ENCODE data around the gene CREB3L4.

The CREB3L4 gene

DNA sequence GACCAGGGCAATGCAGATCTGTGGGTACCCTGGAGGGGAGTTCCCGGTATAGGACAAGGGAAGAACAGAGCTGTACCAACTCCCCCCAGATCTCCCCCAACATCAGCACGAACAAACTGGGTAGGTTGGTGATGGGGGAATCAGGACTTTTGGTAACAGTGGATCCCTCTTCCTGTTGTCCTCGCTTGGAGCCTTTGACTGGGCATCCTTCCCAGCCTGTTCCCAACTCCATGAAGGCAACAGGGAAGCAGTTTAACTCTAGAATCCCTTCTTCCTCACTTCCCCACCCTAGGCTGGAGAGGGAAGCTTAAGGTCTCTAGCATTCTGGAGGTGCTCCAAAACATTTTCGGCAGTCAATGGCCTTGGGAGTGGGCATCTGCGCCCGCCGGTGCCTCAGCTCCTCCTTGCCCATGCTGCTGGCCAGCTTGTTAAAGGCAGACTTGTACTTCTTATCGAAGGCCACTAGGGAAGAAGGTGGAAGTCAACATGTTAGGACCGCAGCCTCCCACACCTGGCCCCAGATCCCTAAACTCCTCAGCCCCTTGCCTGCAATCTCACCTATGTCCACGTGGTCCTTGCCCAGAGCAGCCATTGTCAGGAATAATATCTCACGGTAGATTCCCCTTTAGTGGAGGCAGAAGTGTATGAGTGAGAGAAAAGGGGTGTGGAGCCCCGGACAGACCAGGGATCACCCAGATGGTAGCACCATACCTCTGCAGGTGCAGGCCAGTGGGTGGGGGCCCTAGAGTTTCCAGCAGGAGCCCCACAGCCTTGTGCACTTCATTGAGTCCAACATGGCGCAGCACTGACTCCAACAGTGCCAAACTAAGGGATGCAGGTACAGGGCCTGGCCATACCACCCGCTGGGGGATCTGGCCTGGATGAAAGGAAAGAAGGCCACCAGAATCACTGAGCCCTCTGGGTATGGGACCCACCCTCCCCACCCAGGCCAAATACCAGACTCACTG is 37.4 kb upstream of the CREB3L4 start:
- Histone ChIP-seq H3K9me3 (ENCODE audit: low read length) (no peaks in the 10 kb centered on the region), H3K27me3 (ENCODE audit: insufficient read depth, low read length) (no peaks in the 10 kb centered on the region), H3K4me1 (ENCODE audit: insufficient read depth, low read length) (peaks cover 4% of the 10 kb centered on the region), H2AFZ (ENCODE audit: low read depth, low read length) (no peak overlapping the region), H3K36me3 (ENCODE audit: insufficient read depth, low read length) (peaks cover 45% of the 10 kb centered on the region), H3K4me3 (ENCODE audit: low read length) (no peak overlapping the region)

DNA sequence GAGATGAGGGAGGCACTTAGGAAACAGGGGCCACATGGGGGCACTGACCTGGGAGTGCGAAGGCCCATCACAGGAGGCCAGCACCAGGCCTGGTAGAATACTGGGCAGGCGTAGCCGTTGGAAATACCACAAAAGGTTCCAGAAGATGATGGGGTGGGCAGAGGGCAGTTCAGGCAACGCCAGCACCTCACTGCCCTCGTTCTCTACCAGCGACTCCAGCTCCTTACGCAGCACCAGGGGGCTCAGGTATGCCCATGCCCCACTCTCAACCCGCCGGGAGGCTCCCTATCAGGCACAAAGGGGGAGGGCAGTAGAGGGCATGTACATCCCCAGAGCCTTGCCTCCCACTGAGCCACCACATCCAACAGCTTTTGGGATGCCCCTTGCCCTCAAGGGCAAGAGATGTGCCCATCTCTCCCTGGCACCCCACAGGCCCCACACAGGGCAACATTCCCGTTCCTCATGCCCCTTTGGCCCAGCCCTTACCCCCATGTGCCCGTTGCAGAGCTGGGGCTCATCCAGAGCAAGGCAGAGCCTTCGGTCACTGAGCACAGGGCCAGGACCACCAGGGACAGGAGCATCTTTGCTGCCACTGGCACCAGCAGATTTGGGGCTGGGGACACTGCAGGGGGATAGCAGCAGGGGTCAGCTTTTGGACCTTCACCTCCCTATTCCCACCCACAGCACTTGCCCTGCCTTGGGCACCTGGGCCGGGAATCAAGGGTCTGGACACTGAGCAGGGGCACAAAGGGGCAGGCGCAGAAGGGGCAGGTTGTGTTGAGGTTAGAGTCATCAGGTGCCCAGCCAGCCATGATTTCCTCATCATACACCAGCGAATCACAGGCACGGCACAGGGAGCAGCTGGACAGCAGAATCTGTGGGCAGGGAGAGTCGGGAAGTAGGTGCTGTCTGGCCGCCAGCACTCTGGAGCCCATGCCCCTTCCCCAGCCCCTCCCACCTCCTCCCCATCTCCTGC is 35.3 kb upstream of the CREB3L4 start:
- Histone ChIP-seq H3K36me3 (ENCODE audit: insufficient read depth, low read length) (peaks cover 64% of the 10 kb centered on the region), H2AFZ (ENCODE audit: low read depth, low read length) (no peak overlapping the region), H3K4me3 (ENCODE audit: low read length) (no peak overlapping the region)

DNA sequence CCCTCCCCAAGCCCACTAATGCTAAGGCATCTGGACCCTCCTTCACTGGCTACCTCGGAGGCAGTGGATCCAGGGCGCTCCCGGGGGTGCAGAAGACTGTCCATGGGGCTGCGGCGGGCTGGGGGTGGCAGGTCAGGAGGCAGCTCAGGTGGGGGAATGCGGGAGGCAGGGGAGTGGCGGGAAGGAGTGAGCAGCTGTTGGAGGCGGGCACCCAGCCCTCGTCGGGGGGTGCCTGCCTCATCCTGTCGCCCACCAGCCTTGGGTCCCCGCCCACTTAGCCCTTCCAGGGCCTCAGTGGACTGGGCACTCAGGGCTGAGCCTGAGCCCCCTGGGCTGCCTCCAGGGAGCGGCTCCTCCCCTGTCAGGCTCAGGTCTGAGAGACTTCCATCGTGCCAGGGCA is 34.3 kb upstream of the CREB3L4 start:
- H3K36me3 ChIP-seq (ENCODE audit: insufficient read depth, low read length): peaks cover 69% of the 10 kb centered on the region
- no peaks in the 10 kb centered on the region for H3K27me3 ChIP-seq (ENCODE audit: insufficient read depth, low read length)
- no peak overlapping the region for H2AFZ ChIP-seq (ENCODE audit: low read depth, low read length)
- H3K9me3 ChIP-seq (ENCODE audit: low read length): no peaks in the 10 kb centered on the region
- H3K4me3 ChIP-seq (ENCODE audit: low read length): no peak overlapping the region
- peaks cover 1% of the 10 kb centered on the region for H3K4me1 ChIP-seq (ENCODE audit: insufficient read depth, low read length)

More for the DNA sequence above, 35.3 kb upstream of the CREB3L4 start:
- no peaks in the 10 kb centered on the region for H3K9me3 ChIP-seq (ENCODE audit: low read length)
- no peaks in the 10 kb centered on the region for H3K27me3 ChIP-seq (ENCODE audit: insufficient read depth, low read length)
- H3K4me1 ChIP-seq (ENCODE audit: insufficient read depth, low read length): peaks cover 4% of the 10 kb centered on the region

DNA sequence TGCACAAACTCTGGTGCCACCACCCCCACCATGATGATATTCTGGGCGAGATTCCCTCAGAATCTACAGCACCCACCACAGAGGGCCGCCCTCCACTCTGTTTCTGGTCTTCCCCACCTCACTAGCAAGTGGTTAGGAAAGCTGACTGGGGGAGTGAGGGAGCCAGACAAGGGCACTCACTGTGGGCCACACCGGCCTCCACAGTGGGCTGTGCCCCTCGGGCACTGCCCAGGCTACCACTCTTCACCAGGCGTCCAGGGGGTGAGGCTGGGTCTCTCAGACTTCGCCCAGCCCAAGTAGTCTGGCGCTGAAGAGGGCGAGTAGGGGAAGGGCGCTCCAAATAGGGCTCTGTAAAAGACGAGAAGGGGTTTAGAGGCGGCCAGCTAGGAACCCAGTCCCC is 33.7 kb upstream of the CREB3L4 start:
- no peak overlapping the region for H2AFZ ChIP-seq (ENCODE audit: low read depth, low read length)
- no peaks in the 10 kb centered on the region for H3K27me3 ChIP-seq (ENCODE audit: insufficient read depth, low read length)
- H3K9me3 ChIP-seq (ENCODE audit: low read length): no peaks in the 10 kb centered on the region
- H3K4me3 ChIP-seq (ENCODE audit: low read length): no peak overlapping the region
- no peaks in the 10 kb centered on the region for H3K4me1 ChIP-seq (ENCODE audit: insufficient read depth, low read length)
- peaks cover 71% of the 10 kb centered on the region for H3K36me3 ChIP-seq (ENCODE audit: insufficient read depth, low read length)

DNA sequence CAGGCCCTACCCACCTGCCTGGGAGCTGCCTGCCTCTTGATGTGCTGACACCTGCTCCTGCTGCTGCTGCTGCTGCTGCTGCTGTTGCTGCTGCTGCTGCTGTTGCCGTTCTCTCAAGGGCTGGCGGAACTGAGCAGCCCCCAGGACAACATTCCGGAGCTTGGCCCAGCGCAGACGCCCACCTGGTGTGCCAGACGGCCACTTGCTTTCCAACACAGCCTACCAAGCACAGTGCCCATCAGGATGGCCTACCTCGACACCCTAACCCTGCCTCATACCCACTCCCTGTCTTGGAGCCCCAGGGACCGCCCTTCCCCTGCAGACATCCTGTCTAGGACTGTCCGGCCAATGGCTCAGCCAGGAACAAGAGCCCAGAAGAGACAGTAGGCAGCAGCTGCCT is 33.0 kb upstream of the CREB3L4 start:
- no peaks in the 10 kb centered on the region for H3K9me3 ChIP-seq (ENCODE audit: low read length)
- H3K4me3 ChIP-seq (ENCODE audit: low read length): no peak overlapping the region
- H3K4me1 ChIP-seq (ENCODE audit: insufficient read depth, low read length): no peaks in the 10 kb centered on the region
- peaks cover 72% of the 10 kb centered on the region for H3K36me3 ChIP-seq (ENCODE audit: insufficient read depth, low read length)
- no peaks in the 10 kb centered on the region for H3K27me3 ChIP-seq (ENCODE audit: insufficient read depth, low read length)
- H2AFZ ChIP-seq (ENCODE audit: low read depth, low read length): no peak overlapping the region

DNA sequence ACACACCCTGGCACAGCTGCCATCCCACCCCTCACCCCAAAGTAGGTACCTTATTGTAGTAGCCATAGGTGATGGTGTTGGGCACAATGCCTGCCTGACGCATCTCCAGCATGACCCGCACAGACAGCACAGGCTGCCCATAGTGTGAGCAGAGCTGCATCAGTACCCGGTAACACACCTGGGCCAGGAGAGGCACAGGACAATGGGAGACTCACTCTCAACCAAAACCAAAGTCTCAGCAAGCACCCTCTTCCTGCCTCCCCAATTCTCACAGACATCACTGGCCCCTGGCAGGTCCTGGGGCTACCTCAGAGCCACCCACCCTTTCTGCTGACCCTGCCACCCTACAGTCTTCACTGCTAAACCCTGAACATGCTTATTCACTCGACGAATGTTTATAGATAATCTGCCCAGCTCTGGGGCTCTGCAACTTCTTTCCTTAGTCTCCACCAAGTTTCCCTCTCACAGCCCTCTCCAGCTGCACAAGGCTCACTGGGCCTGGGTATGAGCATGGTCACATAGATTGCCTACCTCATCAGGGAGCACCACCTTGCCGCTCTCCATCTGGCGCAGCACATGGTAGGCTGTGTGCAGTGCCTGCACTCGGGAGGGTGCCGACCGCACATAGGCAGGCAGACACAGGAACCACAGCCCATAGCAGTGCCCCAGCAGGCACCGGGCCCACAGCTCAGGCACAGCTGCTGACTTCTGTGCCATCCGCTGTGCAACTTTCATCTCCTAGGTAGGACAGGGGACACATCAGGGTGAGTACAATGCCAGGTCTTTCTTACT is 31.5 kb upstream of the CREB3L4 start:
- H3K4me3 ChIP-seq (ENCODE audit: low read length): no peak overlapping the region
- H3K4me1 ChIP-seq (ENCODE audit: insufficient read depth, low read length): no peaks in the 10 kb centered on the region
- H3K27me3 ChIP-seq (ENCODE audit: insufficient read depth, low read length): no peaks in the 10 kb centered on the region
- H3K36me3 ChIP-seq (ENCODE audit: insufficient read depth, low read length): peaks cover 78% of the 10 kb centered on the region
- no peak overlapping the region for H2AFZ ChIP-seq (ENCODE audit: low read depth, low read length)
- H3K9me3 ChIP-seq (ENCODE audit: low read length): no peaks in the 10 kb centered on the region

DNA sequence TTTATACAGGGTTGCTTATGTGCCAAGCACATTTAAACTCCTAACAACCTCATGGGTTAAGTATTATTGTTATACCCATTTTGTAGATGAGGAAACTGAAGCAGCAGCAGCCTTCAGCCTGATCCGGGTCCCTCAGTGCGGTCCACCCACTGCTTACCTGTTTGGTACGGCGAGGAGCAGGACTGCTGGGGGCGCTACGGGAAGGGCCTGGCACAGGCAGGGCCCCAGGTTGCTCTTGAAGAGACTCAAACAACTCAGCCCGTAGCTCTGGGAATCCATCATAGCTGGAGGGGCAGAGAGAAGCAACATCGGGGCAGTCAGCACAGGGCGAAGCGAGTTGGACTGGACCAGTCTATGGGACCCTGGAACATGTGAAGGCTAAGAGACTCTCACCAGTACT is 30.4 kb upstream of the CREB3L4 start:
- H2AFZ ChIP-seq (ENCODE audit: low read depth, low read length): no peak overlapping the region
- H3K4me1 ChIP-seq (ENCODE audit: insufficient read depth, low read length): no peaks in the 10 kb centered on the region
- no peak overlapping the region for H3K4me3 ChIP-seq (ENCODE audit: low read length)
- peaks cover 81% of the 10 kb centered on the region for H3K36me3 ChIP-seq (ENCODE audit: insufficient read depth, low read length)
- H3K9me3 ChIP-seq (ENCODE audit: low read length): no peaks in the 10 kb centered on the region
- no peaks in the 10 kb centered on the region for H3K27me3 ChIP-seq (ENCODE audit: insufficient read depth, low read length)

DNA sequence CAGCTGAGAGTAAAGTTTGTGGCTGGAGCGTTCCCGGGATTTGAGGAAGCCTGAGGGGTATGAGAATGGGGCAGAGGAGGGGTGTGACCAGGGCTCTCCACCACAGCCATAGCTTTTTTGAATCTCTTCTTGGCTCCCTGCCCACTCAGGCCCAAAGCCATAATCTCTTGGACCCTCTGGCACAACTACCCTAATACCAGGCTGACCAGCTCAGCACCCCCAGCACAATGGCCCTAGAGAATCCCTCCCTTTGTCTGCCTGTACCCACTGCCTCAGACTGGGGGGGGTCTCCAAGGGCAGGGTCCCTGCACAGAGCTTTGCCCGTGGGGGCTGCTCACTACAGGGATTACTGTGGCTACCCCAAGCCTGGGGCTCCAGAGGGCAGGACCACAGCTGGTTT is 28.7 kb upstream of the CREB3L4 start:
- Histone ChIP-seq H3K4me3 (ENCODE audit: low read length) (no peak overlapping the region), H3K9me3 (ENCODE audit: low read length) (no peaks in the 10 kb centered on the region), H3K4me1 (ENCODE audit: insufficient read depth, low read length) (no peaks in the 10 kb centered on the region), H3K36me3 (ENCODE audit: insufficient read depth, low read length) (peaks cover 76% of the 10 kb centered on the region), H3K27me3 (ENCODE audit: insufficient read depth, low read length) (no peaks in the 10 kb centered on the region), H2AFZ (ENCODE audit: low read depth, low read length) (no peak overlapping the region)

DNA sequence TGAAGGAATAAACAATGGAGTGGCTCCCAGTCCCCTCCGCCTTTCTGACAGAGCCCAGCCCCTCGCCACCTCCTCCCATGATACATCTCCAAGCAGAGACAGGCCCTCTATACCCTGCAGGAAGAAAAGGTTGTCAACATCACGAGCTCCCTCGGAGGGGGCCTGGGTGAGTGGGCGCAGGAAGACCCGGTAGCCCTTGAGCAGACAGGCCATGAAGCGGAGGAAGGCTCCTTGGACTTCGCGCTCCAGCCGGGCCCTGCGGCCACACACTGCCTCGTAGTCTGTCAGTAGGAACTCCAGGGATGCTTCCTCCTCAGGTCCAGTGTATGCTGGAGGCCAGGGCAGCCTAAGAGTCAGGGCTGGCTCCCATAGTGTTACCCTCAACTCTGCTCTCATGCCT is 28.2 kb upstream of the CREB3L4 start:
- Histone ChIP-seq H3K9me3 (ENCODE audit: low read length) (no peaks in the 10 kb centered on the region), H3K36me3 (ENCODE audit: insufficient read depth, low read length) (peaks cover 73% of the 10 kb centered on the region), H3K4me1 (ENCODE audit: insufficient read depth, low read length) (no peaks in the 10 kb centered on the region), H3K4me3 (ENCODE audit: low read length) (no peak overlapping the region), H3K27me3 (ENCODE audit: insufficient read depth, low read length) (no peaks in the 10 kb centered on the region), H2AFZ (ENCODE audit: low read depth, low read length) (no peak overlapping the region)

DNA sequence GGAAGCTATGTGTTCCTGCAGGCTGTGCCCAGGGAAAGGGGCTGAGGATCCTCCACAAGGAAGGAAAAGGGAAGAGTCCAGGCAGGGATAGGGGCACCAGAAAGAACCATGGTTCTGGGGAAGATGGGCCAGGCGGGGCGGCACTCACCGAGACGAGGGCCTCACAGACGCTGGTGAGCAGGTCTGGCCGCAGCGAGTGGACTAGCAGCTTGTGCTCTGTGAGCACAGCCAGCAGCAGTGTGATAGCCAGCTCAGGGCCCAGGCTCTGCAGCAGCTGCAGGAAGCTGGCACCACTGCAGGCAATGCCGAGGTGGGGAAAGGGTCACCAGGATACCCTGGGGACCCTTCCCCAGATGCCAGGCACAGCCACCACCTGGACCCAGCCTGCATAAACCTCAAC is 26.9 kb upstream of the CREB3L4 start:
- H3K4me3 ChIP-seq (ENCODE audit: low read length): no peak overlapping the region
- no peak overlapping the region for H2AFZ ChIP-seq (ENCODE audit: low read depth, low read length)
- H3K27me3 ChIP-seq (ENCODE audit: insufficient read depth, low read length): no peaks in the 10 kb centered on the region
- H3K4me1 ChIP-seq (ENCODE audit: insufficient read depth, low read length): peaks cover 11% of the 10 kb centered on the region
- H3K36me3 ChIP-seq (ENCODE audit: insufficient read depth, low read length): peaks cover 65% of the 10 kb centered on the region
- H3K9me3 ChIP-seq (ENCODE audit: low read length): no peaks in the 10 kb centered on the region

DNA sequence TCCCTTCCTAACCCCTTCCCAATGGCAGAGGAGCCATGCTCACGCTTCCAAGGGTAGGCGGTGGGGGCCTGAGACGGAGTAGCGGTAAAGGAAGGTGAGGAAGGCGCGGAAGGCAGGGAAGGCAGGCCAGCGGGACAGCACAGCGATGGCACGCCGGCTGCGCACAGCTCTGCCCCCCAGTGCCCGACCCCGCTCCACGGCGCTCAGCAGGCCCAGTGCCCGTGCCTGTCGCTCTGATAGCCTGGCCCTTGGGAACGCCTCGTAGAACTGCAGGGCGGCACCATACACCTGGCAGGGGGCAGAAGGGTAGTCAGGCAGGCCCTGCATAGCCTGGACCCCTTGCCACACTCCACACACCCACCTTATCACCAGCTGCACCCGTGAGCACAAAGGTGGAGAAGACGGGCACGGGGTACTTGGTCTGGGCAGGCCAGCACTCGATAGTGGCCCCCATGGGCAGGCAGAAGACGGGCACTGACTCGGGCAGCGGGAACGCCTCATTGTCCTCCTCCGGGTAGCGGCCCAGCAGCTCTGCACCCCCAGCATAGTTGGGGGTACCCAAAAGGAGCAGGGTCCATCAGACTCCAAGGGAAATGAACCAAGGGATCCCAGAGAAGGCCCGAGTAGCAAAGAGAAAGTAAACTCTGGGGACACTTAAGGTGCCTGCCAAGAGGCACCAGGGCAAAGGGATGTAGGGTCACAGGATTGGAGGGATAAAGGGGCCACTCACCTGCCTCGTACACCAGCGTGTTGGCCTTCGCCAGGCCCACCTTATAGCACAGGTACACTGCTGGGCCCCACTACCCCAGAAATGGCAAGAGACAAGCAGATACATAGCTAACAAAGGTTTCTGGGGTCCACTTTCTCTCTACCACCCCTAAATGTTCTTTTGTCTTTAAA is 25.6 kb upstream of the CREB3L4 start:
- Histone ChIP-seq H3K4me3 (ENCODE audit: low read length) (no peak overlapping the region), H2AFZ (ENCODE audit: low read depth, low read length) (no peak overlapping the region), H3K27me3 (ENCODE audit: insufficient read depth, low read length) (no peaks in the 10 kb centered on the region), H3K9me3 (ENCODE audit: low read length) (no peaks in the 10 kb centered on the region), H3K36me3 (ENCODE audit: insufficient read depth, low read length) (peaks cover 57% of the 10 kb centered on the region), H3K4me1 (ENCODE audit: insufficient read depth, low read length) (peaks cover 16% of the 10 kb centered on the region)
